HL-60/S4 treated with retinoic acid at 250 ng/mL for 4 days and 3 days (cell line): Measurements from ENCODE around the gene CCDC134.

Experiments used
- in situ Hi-C: fragments of 300-500 bp; cut with MboI; formaldehyde crosslinking; loops from 2 replicates; pipeline ENCODE4 v1.7.0; 2022; ENCODE audit warnings: low sequenced_read_pairs

Gene CCDC134

DNA sequence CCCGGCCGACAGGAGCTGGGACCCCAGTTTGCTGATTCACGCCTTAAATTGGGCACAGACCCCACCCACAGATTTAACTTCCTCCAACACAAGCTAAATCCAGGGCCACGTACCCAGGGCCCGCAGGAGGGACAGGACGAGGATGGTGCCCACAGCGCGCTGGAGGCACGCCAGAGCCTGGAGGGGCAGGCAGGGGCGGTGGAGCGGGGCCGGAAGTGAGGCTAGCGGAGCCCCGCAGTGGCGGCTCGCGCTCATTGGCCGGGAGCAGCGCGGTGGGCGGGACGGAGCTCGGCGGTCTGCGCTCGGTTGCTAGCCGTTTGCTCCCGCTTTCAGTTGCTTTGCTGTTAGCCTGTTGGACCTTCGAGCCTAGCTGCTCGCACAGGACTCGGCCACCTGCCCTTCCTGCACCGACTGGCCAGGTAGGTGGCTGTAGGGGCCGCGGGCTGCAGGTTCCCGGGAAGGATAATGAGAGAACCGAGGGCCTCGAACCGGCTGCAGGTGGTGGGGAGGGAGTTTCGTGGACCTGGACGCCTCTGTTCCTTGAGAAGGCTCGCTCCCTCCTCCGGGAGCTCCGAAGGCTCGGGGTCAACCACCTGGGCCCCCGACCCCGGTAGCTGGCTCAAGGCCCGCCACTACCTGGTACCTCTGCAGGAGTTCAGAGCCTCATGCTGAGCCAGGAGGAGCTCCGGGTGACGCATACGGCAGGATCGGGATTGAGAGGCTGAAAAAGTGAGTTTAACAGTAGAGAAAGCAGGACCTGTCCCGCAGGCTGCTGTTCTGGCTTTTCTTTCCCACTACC, at the start of gene CCDC134:
Gene CCDC134 (plus strand): TSS at position 332 of the 799 bp plus-strand sequence. CDS start 8,212 bp downstream, outside the sequence.
- in situ Hi-C loops: no loop called here

DNA sequence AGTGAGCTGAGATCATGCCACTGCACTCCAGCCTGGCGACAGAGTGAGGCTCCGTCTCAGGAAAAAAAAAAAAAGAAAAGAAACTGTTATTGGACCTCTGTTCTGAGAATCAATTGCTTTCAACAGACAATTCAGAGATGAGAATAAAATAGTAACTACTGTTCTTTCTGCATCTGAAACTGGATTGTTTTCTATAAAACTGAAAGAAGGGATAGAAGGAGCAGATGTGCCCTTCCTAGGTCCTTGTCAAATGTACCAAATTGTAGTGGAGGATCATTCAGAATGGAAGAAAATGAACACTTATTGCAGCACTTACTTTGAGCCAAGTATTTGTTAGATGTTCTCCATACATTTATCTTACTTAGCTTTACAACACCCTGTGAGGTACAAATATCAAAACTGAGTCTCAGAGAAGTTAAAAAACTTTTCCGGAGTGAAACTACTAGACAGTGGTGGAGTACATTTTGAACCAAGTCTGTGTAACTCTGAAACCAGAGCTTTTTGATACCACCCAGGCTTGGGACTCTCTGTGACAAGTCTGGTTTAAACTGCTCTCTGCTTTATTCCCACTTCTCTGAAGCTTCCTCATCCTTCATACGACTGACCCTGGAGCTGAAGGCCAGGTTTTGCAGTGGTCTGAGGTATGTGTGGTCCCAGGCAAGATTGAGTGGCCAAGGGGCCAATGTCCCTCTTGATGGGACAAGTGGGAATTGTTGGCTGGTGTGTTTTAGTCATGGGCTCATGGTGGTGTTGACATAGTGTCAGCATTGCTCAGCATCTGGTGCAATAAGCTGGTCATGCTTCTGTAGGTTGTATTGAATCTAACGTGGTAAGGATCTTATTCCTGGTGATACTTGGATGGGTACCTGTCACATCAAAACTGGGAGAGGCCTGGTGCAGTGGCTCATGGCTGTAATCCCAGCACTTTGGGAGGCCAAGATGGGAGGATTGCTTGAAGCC, 48.2 kb upstream of the CCDC134 start:
- in situ Hi-C loops: no loop called here

DNA sequence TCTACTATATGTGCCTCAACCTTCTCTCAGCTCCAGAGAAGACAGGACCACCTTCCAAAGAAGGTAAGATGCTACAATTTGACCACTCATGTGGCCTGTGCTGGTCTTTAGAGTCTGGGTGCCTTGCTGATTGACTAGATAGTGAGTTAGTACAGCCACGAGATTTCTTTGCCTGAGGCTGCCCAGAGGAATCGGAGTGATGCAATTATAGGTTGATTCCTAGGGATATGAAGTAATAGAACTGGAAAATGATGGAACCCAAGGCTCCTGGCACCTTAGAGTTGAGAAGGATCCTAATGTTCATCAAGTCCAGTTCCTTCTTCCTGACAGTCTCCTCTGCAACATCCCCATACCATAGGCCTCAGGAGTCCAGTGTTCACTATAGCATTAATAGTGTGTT, 46.5 kb upstream of the CCDC134 start:
- in situ Hi-C loops: no loop called here

DNA sequence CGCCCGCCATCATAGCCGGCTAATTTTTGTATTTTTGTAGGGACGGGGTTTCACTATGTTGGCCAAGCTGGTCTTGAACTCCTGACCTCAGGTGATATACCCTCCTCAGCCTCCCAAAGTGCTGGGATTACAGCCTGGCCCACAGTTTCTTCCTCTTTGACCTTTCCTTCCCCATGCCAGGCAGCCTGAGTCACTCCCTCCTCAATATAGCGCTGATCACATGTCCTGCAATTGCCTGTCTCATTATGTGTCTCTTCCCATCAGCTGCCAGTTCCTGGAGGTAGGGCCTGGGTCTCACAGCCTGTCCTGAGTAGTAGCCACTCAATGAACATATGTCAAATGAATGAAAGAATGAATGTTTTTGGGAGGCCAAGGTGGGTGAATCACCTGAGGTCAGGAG, 43.0 kb upstream of the CCDC134 start:
- in situ Hi-C loops: no loop called here

DNA sequence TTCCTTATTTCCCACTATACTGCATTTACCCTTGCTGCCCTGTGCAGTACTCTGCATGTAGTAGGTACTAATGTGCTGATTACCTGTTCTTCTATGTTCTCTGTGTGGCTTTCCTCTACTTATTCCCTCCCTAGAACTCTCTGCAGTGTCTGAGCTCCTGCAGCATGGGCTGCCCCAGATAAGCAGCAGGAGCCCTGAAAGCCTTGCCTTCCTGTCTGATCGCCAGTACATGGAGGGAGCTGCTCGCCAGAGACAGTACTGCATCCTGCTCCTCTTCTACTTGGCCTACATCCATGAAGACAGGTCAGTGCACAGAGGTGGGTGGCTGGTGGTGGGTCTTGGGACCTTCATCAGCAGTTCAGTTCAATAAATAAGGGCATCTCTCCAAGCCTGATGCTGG, 42.2 kb upstream of the CCDC134 start:
- in situ Hi-C loops: no loop called here

DNA sequence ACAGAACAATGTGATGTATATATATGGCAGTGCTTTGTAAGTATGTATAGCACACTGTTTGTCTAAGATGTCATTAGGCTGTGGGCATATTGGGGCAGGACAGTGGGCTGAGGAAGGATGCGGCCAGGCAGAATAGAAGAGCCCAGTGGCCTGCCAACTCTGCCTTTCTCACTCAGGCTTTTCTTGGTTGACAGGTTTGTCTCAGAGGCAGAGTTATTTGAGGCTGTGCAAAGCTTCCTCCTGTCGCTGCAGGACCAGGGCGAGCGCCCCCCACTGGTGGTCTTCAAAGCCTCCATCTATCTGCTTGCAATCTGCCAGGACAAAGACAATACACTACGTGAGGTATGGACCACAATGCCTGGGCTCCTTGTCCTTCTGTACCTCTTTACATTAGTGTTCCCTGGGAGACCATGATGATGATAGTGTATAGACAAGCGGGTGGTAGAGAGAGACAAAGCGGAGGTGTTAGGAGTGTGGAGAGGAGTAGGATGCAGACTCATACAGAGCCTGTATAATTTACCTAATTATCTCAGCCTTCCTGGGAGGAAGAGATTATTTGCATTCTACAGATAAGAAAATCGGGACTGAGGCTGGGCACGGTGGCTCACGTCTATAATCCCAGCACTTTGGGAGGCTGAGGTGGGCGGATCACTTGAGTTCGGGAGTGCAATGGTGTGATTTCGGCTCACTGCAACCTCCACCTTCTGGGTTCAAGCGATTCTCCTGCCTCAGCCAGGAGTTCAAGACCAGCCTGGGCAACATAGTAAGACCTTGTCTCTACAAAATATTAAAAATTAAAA, 37.3 kb upstream of the CCDC134 start:
- in situ Hi-C loops: no loop called here

DNA sequence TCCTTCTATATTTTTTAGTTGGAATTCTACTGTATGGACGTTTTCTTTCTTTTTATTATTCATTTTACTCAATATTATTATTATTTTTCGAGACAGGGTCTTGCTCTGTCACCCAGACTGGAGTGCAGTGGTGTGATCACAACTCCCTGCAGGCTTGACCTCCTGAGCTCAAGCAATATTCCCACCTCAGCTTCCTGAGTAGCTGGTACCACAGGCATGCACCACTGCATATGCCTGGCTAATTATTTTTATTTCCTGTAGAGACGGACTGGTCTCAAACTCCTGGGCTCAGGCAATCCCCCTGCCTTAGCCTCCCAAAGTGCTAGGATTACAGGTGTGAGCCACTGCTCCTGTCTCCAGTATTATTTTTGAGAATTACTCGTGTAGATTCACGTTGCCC, 34.0 kb upstream of the CCDC134 start:
- in situ Hi-C loops: no loop called here

DNA sequence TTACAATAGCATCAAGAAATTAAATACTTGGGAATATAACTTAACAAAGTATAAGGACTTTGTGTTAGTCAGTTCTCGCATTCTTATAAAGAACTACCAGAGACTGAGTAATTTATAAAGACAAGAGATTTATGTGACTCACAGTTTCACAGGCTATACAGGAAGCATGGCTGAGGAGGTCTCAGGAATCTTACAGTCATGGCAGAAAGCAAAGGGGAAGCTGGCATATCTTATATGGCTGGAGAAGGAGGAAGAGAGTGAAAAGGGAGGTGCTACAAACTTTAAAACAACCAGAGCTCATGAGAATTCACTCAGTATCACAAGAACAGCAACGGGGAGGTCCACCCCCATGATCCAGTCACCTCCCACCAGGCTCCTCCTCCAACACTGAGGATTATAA, 32.0 kb upstream of the CCDC134 start:
- in situ Hi-C loops: no loop called here

DNA sequence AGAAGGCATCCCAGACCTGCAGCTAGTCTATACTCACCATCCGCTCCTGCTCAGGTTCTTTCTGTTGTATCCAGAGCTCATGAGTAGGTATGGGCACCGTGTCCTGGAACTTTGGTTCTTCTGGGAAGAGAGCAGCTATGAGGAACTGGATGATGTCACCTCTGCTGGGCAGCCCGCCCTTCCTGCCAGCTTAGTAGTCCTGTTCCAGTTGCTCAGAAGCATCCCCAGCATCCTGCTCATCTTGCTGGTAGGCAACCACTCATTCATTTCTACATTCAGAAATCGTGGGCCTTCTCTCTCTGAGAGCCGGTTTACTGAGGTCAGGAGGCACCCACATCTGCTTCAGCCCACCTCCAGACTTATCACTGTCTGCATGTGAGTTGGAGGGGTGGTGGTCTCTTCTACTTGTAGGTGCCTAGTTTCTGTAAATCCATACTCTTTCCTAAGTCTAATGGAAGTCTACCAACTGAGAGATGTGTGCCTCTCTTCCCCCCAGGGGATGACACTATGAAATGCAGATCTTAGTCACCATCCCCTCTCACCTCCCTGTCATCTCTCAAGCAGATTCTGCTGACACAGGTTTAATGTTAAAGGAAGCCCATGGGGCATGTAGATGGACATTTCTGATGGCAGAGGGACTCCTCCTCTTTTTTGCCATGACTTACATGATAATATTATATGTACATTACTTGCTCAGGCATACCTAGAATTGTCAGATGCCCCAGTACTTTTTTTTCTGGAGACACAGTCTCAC, 29.6 kb upstream of the CCDC134 start:
- in situ Hi-C loops: no loop called here

DNA sequence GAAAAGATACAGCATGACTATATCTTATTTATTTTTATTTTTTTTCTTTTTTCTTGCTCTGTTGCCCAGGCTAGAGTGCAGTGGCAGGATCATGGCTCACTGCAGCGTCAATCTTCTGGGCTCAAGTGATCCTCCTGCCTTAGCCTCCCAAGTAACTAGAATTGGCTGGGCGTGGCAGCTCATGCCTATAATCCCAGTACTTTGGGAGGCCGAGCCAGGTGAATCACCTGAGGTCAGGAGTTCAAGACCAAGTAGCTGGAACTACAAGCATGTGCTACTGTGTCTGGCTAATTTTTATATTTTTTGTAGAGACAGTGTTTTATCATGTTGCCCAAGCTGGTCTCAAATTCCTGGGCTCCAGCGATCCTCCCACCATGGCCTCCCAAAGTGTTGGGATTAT, 28.3 kb upstream of the CCDC134 start:
- in situ Hi-C loops: no loop called here

DNA sequence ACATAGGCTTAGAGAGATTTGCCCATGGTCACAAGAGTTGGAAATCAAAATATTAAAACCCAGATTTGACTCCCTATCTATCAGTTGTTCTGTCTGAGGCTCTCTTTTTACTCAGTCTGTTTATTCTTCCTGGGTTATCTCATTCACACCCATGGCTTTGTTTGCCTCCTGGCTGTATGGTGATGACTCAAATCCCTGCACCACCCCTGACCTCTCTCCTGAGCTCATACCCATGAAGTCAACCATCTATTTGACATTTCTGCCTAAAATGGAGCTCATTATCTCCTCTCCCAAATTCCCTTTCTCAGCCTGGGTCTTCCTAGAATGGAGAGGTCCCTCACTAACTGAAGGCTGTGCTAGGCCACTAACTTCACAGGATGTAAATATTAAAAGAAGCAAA, 27.8 kb upstream of the CCDC134 start:
- in situ Hi-C loops: no loop called here

DNA sequence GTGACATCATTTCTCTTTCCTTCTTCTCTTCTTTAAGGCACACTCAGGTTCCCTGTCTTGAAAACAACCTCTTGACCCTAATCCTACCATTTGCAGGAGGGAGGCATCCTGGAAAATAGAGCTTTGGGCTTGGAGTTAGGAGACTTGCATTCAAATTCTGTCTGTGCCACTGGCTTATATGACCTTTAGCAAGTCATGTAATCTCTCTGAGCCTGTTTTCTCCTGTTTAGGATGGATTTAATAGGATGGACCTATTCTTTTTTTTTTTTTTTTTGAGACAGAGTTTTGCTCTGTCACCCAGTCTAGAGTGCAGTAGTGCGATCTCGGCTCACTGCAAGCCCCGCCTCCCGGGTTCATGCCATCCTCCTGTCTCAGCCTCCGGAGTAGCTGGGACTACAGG, 25.1 kb upstream of the CCDC134 start:
- in situ Hi-C loops: no loop called here

DNA sequence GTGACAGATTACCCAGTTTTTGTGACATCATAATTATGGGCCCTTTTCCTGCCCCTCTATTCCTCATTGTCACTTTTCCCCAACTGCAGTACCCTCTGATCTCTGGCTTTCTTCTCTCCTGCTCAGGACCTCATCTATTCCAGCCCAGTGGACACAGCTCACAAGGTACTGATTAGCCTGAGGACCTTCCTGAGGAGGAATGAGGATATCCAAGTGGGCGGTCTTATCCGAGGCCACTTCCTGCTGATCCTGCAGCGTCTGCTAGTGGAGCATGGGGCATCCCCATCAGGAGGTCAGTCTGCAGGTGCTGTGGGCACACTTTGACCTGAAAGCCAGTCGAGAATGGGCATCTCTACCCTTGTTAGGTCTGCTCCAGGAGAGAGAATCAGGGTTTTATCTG, 24.5 kb upstream of the CCDC134 start:
- in situ Hi-C loops: no loop called here

DNA sequence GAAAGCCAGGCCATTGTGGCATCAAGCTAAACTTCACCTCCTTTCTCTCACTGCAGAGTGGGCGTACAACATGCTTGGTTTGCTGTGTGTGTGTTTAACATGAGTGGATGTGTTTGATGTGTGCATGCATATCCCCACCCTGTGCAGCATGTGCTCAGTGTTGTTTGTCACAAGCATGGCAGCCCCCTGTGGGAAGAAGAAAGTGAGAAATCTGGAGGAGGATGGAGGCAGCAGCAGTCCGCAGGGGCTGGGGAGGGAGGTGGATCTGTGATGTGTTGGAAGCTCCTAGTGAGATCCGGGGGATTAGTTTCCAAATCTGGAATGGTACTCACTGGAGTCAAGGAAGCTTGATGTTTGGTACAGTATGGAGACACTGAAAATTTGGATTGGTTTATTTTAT, 24.1 kb upstream of the CCDC134 start:
- in situ Hi-C loops: no loop called here

DNA sequence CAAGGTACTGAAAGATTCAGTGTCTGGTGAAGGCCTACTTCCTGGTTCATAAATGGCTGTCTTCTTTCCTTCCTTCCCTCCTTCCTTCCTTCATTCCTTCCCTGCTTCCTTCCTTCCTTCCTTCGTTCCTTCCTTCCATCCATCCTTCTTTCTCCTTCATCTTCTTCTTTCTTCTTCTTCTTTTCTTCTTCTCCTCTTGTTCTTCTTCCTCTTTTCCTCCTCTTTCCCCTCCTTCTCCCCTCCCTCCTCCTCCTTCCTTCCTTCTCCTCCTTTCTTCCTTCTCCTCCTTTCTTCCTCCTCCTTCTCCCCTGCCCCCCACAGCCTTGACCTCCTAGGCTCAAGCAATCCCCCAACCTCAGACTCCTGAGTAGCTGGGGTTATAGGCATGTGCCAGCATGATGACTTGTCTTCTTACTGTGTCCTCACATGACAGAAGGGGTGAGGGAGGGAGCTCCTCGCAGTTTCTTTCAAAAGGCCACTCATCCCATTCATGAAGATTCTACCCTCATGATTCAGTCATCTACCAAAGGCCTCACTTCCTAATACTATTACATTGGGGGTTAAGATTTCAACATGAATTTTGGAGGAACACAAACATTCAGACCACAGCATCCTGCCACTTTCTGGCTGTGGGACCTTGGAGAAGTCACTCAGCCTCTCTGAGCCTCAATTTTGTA, 22.6 kb upstream of the CCDC134 start:
- in situ Hi-C loops: no loop called here

DNA sequence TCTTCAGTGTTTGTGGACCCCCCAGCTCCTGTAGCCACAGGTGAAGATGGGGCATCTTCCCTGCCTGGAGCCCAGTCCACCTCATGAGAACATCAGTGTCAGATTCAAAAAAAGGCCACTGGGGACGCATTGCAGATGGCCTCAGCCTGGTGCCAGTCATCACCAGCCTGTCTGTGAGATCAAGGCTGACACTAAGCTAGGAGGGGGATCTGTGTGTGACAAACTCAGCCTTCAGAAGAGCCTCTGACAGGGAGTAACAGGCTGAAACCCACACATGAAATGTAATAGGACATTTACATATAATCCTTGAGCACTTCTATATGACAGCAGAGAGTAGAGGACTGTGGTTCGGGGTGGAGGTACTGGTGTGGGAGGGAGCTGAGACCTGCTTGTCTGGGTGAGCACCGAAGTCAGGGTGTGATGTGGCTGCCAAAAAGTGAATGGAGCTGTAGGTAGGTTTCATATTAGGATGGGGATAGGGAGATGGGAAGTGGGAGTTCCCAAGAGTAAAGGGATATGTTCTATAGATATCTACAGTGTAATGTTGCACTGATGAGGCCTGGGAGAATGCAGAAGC, 20.5 kb upstream of the CCDC134 start:
- in situ Hi-C loops: no loop called here

DNA sequence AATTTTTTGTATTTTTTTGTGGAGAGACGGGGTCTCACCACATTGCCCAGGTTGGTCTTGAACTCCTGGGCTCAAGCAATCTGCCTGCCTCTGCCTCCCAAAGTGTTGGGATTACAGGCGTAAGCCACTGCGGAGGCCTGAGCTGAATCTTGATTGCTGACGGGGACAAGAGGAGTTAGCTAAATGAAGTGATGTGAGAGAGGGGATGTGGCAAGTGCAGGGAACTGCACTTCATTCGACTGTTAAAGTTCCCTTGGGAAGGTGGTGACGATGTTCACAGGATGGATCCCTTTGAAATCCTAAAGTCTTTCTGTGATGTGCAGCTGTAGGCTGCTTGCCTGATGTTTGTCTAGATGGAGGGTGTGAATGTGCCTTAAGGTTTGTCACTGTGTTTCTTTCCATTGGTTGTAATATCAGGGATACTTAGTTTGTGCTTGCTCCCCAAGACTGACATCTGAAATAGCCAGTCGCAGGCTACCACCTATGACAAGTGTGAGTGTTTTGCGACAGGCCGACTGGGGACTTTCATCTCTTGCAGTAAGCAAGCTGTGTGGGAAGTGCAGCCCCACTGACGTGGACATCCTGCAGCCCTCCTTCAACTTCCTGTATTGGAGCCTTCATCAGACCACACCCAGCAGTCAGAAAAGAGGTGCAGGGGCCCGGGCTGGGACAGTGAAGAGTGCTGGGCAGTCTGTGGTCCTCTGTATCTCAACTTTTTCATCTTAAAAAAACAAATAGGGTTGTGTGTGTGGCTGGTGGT, 19.6 kb upstream of the CCDC134 start:
- in situ Hi-C loops: no loop called here

DNA sequence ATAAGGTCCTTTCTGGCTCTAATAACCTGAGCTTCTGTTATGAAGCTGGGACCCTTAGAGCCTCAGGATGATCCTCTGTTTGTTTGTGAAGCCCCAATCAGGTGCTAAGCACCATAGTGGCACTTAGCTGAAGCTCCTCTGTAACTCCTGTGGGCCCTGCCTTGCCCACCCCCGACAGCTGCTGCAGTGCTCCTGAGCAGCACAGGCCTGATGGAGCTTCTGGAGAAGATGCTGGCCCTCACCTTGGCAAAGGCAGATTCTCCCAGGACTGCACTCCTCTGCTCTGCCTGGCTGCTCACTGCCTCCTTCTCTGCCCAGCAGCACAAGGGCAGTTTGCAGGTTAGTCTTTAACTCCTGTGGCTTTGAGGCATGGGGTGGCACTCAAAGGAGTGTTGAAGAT, 19.0 kb upstream of the CCDC134 start:
- in situ Hi-C loops: no loop called here

DNA sequence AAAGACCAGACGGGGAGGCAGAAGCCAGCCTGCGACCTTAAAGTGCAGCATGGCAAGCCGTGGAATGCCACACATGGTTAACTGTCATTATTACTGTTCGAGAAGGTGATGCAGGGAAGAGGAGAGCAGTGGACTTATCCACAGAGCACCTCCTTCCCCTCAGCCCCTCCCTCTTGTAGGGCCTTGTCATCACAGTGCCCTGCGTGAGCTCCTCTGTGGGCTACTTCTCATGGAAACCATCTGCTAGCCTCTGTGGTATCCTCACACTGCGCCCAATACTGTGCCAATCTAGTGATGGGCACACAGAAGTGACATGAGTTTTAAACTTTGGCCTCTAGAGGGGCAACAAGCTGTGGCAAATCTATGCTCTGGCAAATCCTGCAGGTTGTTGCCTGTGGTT, 18.2 kb upstream of the CCDC134 start:
- in situ Hi-C loops: no loop called here
